ENCODE data around the gene PRDM16.

PRDM16 gene

DNA sequence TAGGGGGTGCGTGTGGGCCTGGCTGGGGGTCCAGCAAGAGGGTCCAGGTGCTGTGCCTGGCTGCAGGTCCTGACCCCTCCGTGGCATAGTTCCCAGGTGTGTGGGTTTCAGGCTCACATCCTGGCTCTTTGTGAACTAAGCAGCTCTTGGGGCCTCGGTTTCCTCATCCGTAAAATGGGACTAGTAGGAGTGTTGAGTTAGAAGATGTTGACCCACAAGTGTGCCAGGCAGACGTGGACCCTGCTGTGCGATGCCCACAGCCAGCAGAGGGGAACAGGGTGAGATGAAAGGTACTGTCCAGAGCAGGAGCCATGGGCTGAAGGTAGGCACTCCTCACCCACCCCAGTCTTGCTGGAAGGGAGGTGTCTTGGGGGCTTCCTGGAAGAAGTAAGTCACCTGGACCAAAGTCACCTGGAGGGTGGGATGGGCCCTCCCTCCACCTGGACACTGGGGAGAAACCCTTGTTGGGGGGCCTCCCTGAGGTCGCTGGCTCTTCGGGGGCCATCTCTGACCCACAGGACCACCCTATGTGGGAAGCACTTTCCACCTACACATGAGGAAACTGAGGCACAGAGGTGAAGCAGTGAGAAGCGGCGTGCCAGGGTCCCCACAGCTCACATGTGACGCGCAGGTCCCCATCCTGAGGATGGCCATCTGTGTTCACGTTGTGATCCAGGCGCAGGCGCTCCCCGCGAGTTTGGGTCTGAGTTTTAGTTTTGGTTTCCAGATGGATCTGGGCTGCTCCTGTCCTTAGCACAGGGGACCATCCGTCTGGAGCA is 386.9 kb downstream of the PRDM16 start:
- H3K36me3 ChIP-seq (ENCODE audit: control insufficient read depth, insufficient read depth, low read length): no peaks in the 10 kb centered on the region
- DNase-seq: no peak
- no peaks in the 10 kb centered on the region for H3K9me3 ChIP-seq (ENCODE audit: control insufficient read depth, low read length)
- no peak overlapping the region for H3K4me3 ChIP-seq (ENCODE audit: insufficient read depth, low read depth, low read length, poor library complexity, severe bottlenecking)
- no peak overlapping the region for H3K27ac ChIP-seq (ENCODE audit: insufficient read depth, low read length, poor library complexity, severe bottlenecking)
- peaks cover 5% of the 10 kb centered on the region for H3K27me3 ChIP-seq (replicated peaks; ENCODE audit: control insufficient read depth, insufficient read depth, low read length, poor library complexity, severe bottlenecking)
- peaks cover 15% of the 10 kb centered on the region for H3K4me1 ChIP-seq (ENCODE audit: control insufficient read depth, insufficient read depth, low read length, poor library complexity, severe bottlenecking)

- H3K4me3 ChIP-seq (ENCODE audit: insufficient read depth, low read depth, low read length, poor library complexity, severe bottlenecking): no peak overlapping the region
- H3K36me3 ChIP-seq (ENCODE audit: control insufficient read depth, insufficient read depth, low read length): no peaks in the 10 kb centered on the region
- H3K27me3 ChIP-seq (replicated peaks; ENCODE audit: control insufficient read depth, insufficient read depth, low read length, poor library complexity, severe bottlenecking): peaks cover 5% of the 10 kb centered on the region
- no peak for DNase-seq
- no peak overlapping the region for H3K27ac ChIP-seq (ENCODE audit: insufficient read depth, low read length, poor library complexity, severe bottlenecking)
- H3K4me1 ChIP-seq (ENCODE audit: control insufficient read depth, insufficient read depth, low read length, poor library complexity, severe bottlenecking): peaks cover 15% of the 10 kb centered on the region
- no peaks in the 10 kb centered on the region for H3K9me3 ChIP-seq (ENCODE audit: control insufficient read depth, low read length)
Observed at GRCh38 chr1:3456449-3456963, 387.5 kb downstream of the PRDM16 start.

- Histone ChIP-seq H3K36me3 (ENCODE audit: control insufficient read depth, insufficient read depth, low read length) (no peaks in the 10 kb centered on the region), H3K9me3 (ENCODE audit: control insufficient read depth, low read length) (no peaks in the 10 kb centered on the region), H3K27me3 (replicated peaks; ENCODE audit: control insufficient read depth, insufficient read depth, low read length, poor library complexity, severe bottlenecking) (peaks cover under 1% of the 10 kb centered on the region), H3K27ac (ENCODE audit: insufficient read depth, low read length, poor library complexity, severe bottlenecking) (no peak overlapping the region), H3K4me3 (ENCODE audit: insufficient read depth, low read depth, low read length, poor library complexity, severe bottlenecking) (no peak overlapping the region), H3K4me1 (ENCODE audit: control insufficient read depth, insufficient read depth, low read length, poor library complexity, severe bottlenecking) (peaks cover 15% of the 10 kb centered on the region)
- no peak for DNase-seq
Observed at GRCh38 chr1:3456964-3457909, 388.2 kb downstream of the PRDM16 start.

DNA sequence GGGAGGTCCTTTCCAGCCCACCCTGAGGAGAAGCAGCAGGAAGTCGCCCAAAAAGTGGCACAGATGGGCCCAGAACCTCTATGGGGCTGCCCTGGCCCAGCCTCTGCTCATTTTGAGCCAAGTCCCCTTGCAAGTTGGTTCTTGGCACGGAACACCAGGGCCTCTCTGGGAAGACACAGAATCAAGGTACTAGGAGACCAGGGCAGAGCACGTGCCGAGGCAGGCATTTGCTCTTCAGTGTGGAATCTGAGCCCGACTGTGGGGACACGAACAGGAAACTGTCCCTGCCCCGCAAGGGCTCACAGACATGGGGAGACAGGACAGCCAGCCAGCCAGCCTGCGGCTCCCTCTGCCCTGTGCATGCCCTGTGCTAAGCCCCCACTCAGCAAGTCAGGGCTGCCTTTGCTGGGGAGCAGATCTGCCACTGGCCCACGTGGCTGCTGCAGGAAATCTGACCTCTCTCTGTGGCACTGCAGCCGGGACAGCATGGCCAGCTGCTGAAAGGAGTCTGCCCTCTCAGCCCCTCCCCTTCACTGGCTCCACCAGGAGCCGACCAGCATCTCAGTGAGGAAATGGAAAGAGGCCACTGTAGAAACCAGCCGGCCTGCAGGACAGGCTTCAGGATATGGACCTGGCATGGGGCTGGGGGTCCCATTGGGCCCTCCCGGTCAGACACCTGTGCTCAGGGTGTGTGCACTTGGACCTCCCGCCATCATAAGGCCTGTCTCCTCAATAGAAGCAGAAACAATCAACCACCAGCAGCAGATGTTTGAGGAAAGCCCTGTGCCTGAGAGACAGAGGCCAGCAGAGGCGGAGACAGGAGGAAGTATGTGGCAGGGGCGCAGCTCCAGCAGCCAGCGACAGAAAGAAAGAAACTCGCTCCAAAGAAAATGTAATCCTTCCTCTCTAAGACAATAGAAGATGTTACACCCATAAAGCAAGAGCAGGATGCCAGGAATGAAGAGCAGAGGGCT is 389.2 kb downstream of the PRDM16 start:
- Histone ChIP-seq H3K27me3 (replicated peaks; ENCODE audit: control insufficient read depth, insufficient read depth, low read length, poor library complexity, severe bottlenecking) (no peaks in the 10 kb centered on the region), H3K27ac (ENCODE audit: insufficient read depth, low read length, poor library complexity, severe bottlenecking) (no peak overlapping the region), H3K4me1 (ENCODE audit: control insufficient read depth, insufficient read depth, low read length, poor library complexity, severe bottlenecking) (peaks cover 11% of the 10 kb centered on the region), H3K9me3 (ENCODE audit: control insufficient read depth, low read length) (no peaks in the 10 kb centered on the region), H3K36me3 (ENCODE audit: control insufficient read depth, insufficient read depth, low read length) (no peaks in the 10 kb centered on the region), H3K4me3 (ENCODE audit: insufficient read depth, low read depth, low read length, poor library complexity, severe bottlenecking) (no peak overlapping the region)
- DNase-seq: no peak

- Histone ChIP-seq H3K4me3 (ENCODE audit: insufficient read depth, low read depth, low read length, poor library complexity, severe bottlenecking) (no peak overlapping the region), H3K9me3 (ENCODE audit: control insufficient read depth, low read length) (no peaks in the 10 kb centered on the region), H3K27ac (ENCODE audit: insufficient read depth, low read length, poor library complexity, severe bottlenecking) (no peak overlapping the region), H3K36me3 (ENCODE audit: control insufficient read depth, insufficient read depth, low read length) (no peaks in the 10 kb centered on the region), H3K27me3 (replicated peaks; ENCODE audit: control insufficient read depth, insufficient read depth, low read length, poor library complexity, severe bottlenecking) (no peaks in the 10 kb centered on the region), H3K4me1 (ENCODE audit: control insufficient read depth, insufficient read depth, low read length, poor library complexity, severe bottlenecking) (peaks cover under 1% of the 10 kb centered on the region)
- DNase-seq: no peak
Observed at GRCh38 chr1:3459051-3459908, 390.3 kb downstream of the PRDM16 start.

GRCh38 chr1:3459940-3460671 is 391.1 kb downstream of the PRDM16 start:
- H3K27me3 ChIP-seq (replicated peaks; ENCODE audit: control insufficient read depth, insufficient read depth, low read length, poor library complexity, severe bottlenecking): no peaks in the 10 kb centered on the region
- no peaks in the 10 kb centered on the region for H3K9me3 ChIP-seq (ENCODE audit: control insufficient read depth, low read length)
- no peak for DNase-seq
- H3K4me3 ChIP-seq (ENCODE audit: insufficient read depth, low read depth, low read length, poor library complexity, severe bottlenecking): no peak overlapping the region
- no peaks in the 10 kb centered on the region for H3K36me3 ChIP-seq (ENCODE audit: control insufficient read depth, insufficient read depth, low read length)
- H3K4me1 ChIP-seq (ENCODE audit: control insufficient read depth, insufficient read depth, low read length, poor library complexity, severe bottlenecking): no peaks in the 10 kb centered on the region
- H3K27ac ChIP-seq (ENCODE audit: insufficient read depth, low read length, poor library complexity, severe bottlenecking): no peak overlapping the region

GRCh38 chr1:3460672-3461131 is 391.7 kb downstream of the PRDM16 start:
- DNase-seq: no peak
- Histone ChIP-seq H3K27me3 (replicated peaks; ENCODE audit: control insufficient read depth, insufficient read depth, low read length, poor library complexity, severe bottlenecking) (no peaks in the 10 kb centered on the region), H3K9me3 (ENCODE audit: control insufficient read depth, low read length) (no peaks in the 10 kb centered on the region), H3K4me3 (ENCODE audit: insufficient read depth, low read depth, low read length, poor library complexity, severe bottlenecking) (no peak overlapping the region), H3K4me1 (ENCODE audit: control insufficient read depth, insufficient read depth, low read length, poor library complexity, severe bottlenecking) (no peaks in the 10 kb centered on the region), H3K36me3 (ENCODE audit: control insufficient read depth, insufficient read depth, low read length) (no peaks in the 10 kb centered on the region), H3K27ac (ENCODE audit: insufficient read depth, low read length, poor library complexity, severe bottlenecking) (no peak overlapping the region)

- Histone ChIP-seq H3K27ac (ENCODE audit: insufficient read depth, low read length, poor library complexity, severe bottlenecking) (no peak overlapping the region), H3K4me1 (ENCODE audit: control insufficient read depth, insufficient read depth, low read length, poor library complexity, severe bottlenecking) (no peaks in the 10 kb centered on the region), H3K27me3 (replicated peaks; ENCODE audit: control insufficient read depth, insufficient read depth, low read length, poor library complexity, severe bottlenecking) (no peaks in the 10 kb centered on the region), H3K9me3 (ENCODE audit: control insufficient read depth, low read length) (no peaks in the 10 kb centered on the region), H3K4me3 (ENCODE audit: insufficient read depth, low read depth, low read length, poor library complexity, severe bottlenecking) (no peak overlapping the region), H3K36me3 (ENCODE audit: control insufficient read depth, insufficient read depth, low read length) (no peaks in the 10 kb centered on the region)
- DNase-seq: no peak
Observed at GRCh38 chr1:3461238-3461933, 392.4 kb downstream of the PRDM16 start.

Measured in effector memory CD4-positive, alpha-beta T cell (primary cell).